ENCODE measurements around the gene AK9.
"Not testable (repeated sequence)": the region's sequence is repeated elsewhere in the genome, so short reads cannot be mapped to it uniquely, and the experiment has no call there.

AK9 gene

DNA sequence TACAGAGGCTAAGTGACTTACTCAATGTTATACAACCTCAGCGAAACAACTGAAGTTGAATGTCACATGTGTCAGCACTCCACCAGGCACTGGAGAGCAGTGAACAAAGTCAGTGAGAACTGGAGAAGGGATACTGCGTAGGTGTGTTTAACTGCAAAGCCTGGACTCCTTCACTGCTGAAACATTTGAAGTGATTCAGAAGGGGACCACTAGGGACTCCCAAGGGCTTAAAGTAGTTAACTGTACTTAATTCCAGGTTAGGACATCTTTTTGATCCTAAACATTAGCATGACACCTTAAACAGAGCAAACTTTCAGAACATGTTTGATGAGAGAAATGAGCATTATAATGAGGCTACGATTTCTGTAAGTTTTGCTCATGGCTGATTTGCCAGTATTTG lies 163.0 kb downstream of the AK9 start:
- no peak overlapping the region for H3K4me3 ChIP-seq (ENCODE audit: low read depth, low read length)
- DNase-seq (ENCODE audit: low read depth), result no peak
- TF ChIP-seq, protein P1, sequence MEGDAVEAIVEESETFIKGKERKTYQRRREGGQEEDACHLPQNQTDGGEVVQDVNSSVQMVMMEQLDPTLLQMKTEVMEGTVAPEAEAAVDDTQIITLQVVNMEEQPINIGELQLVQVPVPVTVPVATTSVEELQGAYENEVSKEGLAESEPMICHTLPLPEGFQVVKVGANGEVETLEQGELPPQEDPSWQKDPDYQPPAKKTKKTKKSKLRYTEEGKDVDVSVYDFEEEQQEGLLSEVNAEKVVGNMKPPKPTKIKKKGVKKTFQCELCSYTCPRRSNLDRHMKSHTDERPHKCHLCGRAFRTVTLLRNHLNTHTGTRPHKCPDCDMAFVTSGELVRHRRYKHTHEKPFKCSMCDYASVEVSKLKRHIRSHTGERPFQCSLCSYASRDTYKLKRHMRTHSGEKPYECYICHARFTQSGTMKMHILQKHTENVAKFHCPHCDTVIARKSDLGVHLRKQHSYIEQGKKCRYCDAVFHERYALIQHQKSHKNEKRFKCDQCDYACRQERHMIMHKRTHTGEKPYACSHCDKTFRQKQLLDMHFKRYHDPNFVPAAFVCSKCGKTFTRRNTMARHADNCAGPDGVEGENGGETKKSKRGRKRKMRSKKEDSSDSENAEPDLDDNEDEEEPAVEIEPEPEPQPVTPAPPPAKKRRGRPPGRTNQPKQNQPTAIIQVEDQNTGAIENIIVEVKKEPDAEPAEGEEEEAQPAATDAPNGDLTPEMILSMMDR (IDR thresholded peaks at IDR 0.05; ENCODE audit: low read depth, low read length, missing control alignments), result no peak

GRCh38 chr6:109526905-109527628 lies 163.9 kb downstream of the AK9 start:
- peak; percentile 37 for DNase-seq (ENCODE audit: low read depth)
- TF ChIP-seq, protein P1 (IDR thresholded peaks at IDR 0.05; ENCODE audit: low read depth, low read length, missing control alignments), result peak; percentile 54
- no peak overlapping the region for H3K4me3 ChIP-seq (ENCODE audit: low read depth, low read length)

DNA sequence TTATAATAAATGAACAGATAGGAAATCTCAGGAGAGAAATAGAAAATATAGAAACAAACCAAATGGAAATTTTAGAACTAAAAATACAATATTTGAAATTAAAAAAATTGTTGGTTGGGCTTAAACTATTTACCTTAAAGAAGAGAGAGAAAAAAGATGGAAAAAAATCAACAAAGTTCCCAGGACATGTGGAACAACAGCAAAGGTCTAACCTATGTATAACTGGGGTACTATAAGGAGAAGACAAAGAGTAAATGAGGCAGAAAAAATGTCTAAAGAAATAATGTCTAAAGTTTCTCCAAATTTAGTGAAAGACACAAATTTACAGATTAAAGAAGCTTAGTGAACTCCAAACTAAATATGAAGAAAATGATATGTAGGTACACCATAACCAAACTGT lies 166.9 kb downstream of the AK9 start:
- no peak for DNase-seq (ENCODE audit: low read depth)
- TF ChIP-seq, protein P1 (IDR thresholded peaks at IDR 0.05; ENCODE audit: low read depth, low read length, missing control alignments), result no peak
- no peak overlapping the region for H3K4me3 ChIP-seq (ENCODE audit: low read depth, low read length)

DNA sequence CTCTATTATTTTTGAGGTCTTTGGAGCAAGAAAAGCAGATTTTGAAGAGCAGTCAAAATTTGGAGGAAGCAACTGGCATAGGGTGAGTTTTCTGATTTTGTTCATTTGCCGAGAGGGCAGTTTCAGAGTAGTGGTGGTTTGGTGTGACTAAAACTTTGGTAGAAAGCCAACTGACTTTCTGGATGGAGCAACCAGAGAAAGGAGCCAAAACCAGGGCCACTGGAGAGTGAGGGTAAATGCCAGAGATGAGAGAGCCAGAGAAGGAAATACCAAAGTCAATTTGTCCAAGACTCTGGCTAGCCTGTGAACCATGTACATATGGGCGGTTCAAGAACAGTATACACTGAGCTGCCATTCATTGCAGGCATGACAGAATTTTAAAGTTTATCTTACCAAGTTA lies 167.5 kb downstream of the AK9 start:
- no peak overlapping the region for H3K4me3 ChIP-seq (ENCODE audit: low read depth, low read length)
- TF ChIP-seq, protein P1 (IDR thresholded peaks at IDR 0.05; ENCODE audit: low read depth, low read length, missing control alignments), result no peak
- no peak for DNase-seq (ENCODE audit: low read depth)

- TF ChIP-seq, protein P1 (IDR thresholded peaks at IDR 0.05; ENCODE audit: low read depth, low read length, missing control alignments), result no peak
- no peak for DNase-seq (ENCODE audit: low read depth)
- H3K4me3 ChIP-seq (ENCODE audit: low read depth, low read length), result no peak overlapping the region
Measured at GRCh38 chr6:109521080-109521479, 169.9 kb downstream of the AK9 start.

GRCh38 chr6:109519647-109520046 lies 171.4 kb downstream of the AK9 start:
- DNase-seq (ENCODE audit: low read depth); H3K4me3 ChIP-seq (ENCODE audit: low read depth, low read length): not testable (repeated sequence)

- TF ChIP-seq, protein P1 (IDR thresholded peaks at IDR 0.05; ENCODE audit: low read depth, low read length, missing control alignments), result no peak
- no peak overlapping the region for H3K4me3 ChIP-seq (ENCODE audit: low read depth, low read length)
- no peak for DNase-seq (ENCODE audit: low read depth)
Measured at GRCh38 chr6:109516929-109517328, 174.1 kb downstream of the AK9 start.
